ENCODE results near the gene NCKIPSD. TPM values are rescaled to one million over a fixed set of nuclear protein-coding genes. Genes with fewer than 3 reads are reported as not detected.

NCKIPSD gene
- total RNA-seq, 4 donors from 2014 or later, result 13.2 to 33.1 (median 19.4) TPM

- in situ Hi-C loops (cut with MboI; ENCODE audit: low sequenced_read_pairs in 4 of 4) (no loop called here), intact Hi-C loops (cut with DNase I; ENCODE audit: low total_unique reads) (no loop called here)
- Histone ChIP-seq H3K9me3 (no peaks in the 10 kb centered on the region), H3K4me1 (peaks cover 0 to 8% of the 10 kb centered on the region in 2 donors), H3K4me3 (no peak overlapping the region), H3K36me3 (no peaks in the 10 kb centered on the region), H3K27ac (no peak overlapping the region), H3K27me3 (no peaks in the 10 kb centered on the region)
- no peak for ATAC-seq
- TF ChIP-seq POLR2A (IDR thresholded peaks at IDR 0.05), result no peak
- no peak for TF ChIP-seq CTCF (IDR thresholded peaks at IDR 0.05 in 4 of 5, conservative IDR thresholded peaks at IDR 0.05 in 1 of 5)
- DNase-seq, result no peak
These were observed 33.9 kb downstream of the NCKIPSD start for GRCh38 chr3:48651771-48652170.

- no peaks in the 10 kb centered on the region for H3K27me3 ChIP-seq
- ATAC-seq (no peak), DNase-seq (no peak)
- in situ Hi-C loops (cut with MboI; ENCODE audit: low sequenced_read_pairs in 4 of 4), result no loop called here
- H3K9me3 ChIP-seq, result no peaks in the 10 kb centered on the region
- H3K4me3 ChIP-seq, result no peak overlapping the region
- intact Hi-C loops (cut with DNase I; ENCODE audit: low total_unique reads), result no loop called here
- H3K4me1 ChIP-seq, result peaks cover 0 to 3% of the 10 kb centered on the region in 2 donors
- H3K27ac ChIP-seq, result no peak overlapping the region
- H3K36me3 ChIP-seq, result no peaks in the 10 kb centered on the region
- TF ChIP-seq POLR2A (IDR thresholded peaks at IDR 0.05), result no peak
- TF ChIP-seq CTCF (IDR thresholded peaks at IDR 0.05 in 4 of 5, conservative IDR thresholded peaks at IDR 0.05 in 1 of 5), result no peak
These were observed 35.0 kb downstream of the NCKIPSD start for GRCh38 chr3:48650723-48651122.

- DNase-seq (no peak), ATAC-seq (no peak)
- Histone ChIP-seq H3K36me3 (no peaks in the 10 kb centered on the region), H3K9me3 (no peaks in the 10 kb centered on the region), H3K4me3 (no peak overlapping the region), H3K27me3 (no peaks in the 10 kb centered on the region), H3K4me1 (no peaks in the 10 kb centered on the region), H3K27ac (no peak overlapping the region)
- intact Hi-C loops (cut with DNase I; ENCODE audit: low total_unique reads) (no loop called here), in situ Hi-C loops (cut with MboI; ENCODE audit: low sequenced_read_pairs in 4 of 4) (no loop called here)
- TF ChIP-seq POLR2A (IDR thresholded peaks at IDR 0.05), result no peak
- no peak for TF ChIP-seq CTCF (IDR thresholded peaks at IDR 0.05 in 4 of 5, conservative IDR thresholded peaks at IDR 0.05 in 1 of 5)
These were observed 37.4 kb downstream of the NCKIPSD start for GRCh38 chr3:48648188-48648850.

- intact Hi-C loops (cut with DNase I; ENCODE audit: low total_unique reads), result no loop called here
- no peaks in the 10 kb centered on the region for H3K27me3 ChIP-seq
- no peaks in the 10 kb centered on the region for H3K4me1 ChIP-seq
- no peak overlapping the region for H3K4me3 ChIP-seq
- in situ Hi-C loops (cut with MboI; ENCODE audit: low sequenced_read_pairs in 4 of 4), result no loop called here
- DNase-seq (no peak), ATAC-seq (no peak)
- no peak overlapping the region for H3K27ac ChIP-seq
- no peaks in the 10 kb centered on the region for H3K36me3 ChIP-seq
- TF ChIP-seq CTCF (IDR thresholded peaks at IDR 0.05 in 4 of 5, conservative IDR thresholded peaks at IDR 0.05 in 1 of 5), result no peak
- no peak for TF ChIP-seq POLR2A (IDR thresholded peaks at IDR 0.05)
- no peaks in the 10 kb centered on the region for H3K9me3 ChIP-seq
These were observed 38.0 kb downstream of the NCKIPSD start for GRCh38 chr3:48647714-48648113.
